Measurements from ENCODE around the gene SSH2.
"Not testable (repeated sequence)": the region's sequence is repeated elsewhere in the genome, so short reads cannot be mapped to it uniquely, and the experiment has no call there.

Gene SSH2

GRCh38 chr17:29931231-29931932 lies 1.4 kb upstream of the SSH2 start:
- DNase-seq (ENCODE audit: low read depth in 2 of 2, low spot score in 1 of 2) = peak; percentile 22 to 50

DNA sequence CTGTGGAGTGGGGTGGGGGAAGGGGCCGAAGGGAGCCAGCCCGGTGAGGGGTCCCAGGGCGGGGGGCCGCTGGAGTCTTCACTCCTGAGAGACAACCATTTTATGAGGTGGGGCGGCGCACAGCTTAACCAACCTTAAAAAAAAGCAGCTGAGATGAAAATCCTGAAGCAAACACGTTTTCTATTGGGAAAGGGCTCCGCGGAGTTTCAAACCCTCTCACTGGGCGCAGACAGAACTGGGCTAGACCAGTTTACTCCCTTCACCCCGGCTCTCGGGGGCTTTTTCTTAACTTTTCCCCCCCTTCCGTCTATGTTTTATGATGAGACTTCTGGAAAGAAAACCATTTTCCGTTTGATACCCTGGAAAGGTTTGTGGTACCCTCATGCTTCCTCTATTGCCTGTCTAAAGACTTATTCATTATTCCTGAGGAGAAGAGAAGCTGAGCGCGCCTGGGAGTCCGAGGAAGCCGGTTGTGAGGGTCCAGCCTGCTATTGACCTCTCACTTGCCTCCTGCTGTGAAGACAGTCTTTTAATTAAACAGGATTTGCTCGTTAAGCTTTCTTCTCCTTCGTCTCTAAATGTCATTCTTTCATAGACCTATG lies 482 bp upstream of the SSH2 start:
- DNase-seq (ENCODE audit: low read depth in 2 of 2, low spot score in 1 of 2) = no peak

DNA sequence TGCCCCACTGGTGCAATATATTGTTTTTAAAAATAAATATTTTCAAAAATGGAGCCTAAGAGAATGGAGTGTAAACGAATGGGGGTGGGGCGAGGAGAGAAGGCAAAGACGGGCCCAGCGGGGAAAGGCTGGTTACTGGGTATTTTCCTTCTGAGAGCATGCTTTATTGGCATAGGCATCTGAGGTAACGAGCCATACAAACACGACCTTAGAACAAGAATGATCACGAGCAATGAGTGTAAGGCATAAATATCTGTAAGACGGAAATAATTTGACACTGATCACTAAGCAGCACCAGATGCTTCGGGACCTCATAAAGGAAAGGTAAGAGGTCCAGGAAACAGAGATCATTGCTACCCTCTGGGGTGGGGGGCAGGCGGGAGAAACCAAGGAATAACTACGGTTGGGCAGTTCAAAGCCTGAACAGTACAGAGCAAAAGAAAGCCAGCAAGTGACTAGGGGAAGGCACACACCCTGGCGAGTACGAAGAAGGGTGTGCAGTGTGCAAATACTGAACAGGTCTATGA lies 959 bp downstream of the SSH2 start:
- DNase-seq (ENCODE audit: low read depth in 2 of 2, low spot score in 1 of 2) = no peak

DNA sequence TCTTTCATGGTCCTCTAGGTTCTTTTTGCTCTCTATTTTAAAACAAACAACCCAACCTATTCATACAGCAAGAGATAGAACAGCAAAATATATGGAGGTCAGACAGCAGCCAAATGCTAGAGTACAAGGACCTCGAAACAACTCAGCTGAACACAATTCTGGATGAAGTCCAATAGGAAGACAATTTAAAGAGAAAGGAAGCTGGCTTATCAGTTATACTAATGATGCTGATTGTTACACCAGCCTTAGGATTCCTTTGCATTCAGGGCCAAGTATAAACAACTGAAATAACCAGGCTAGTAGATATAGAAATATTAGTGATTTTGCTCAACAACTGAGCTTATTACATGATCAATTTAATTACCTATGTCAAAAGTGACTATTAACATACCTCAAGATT lies 2.5 kb downstream of the SSH2 start:
- DNase-seq (ENCODE audit: low read depth in 2 of 2, low spot score in 1 of 2) = no peak

DNA sequence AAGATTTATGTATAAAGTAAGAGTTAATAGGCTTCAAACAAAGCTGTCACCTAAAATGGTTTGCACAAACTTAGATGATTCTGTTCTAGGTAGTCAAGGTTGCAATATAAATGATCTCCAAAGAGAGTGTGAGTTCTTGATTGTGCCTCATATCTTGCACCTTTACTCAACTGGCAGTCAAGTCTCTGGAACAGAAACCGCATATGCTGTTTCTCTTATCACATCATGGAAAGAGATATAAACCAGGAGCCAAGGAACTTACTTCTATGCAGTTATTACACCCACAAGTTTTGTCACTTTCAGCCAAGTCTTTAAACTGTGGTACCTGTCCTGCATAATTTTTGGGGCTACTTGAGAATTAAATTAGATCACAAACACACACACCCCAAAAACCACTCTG lies 5.2 kb downstream of the SSH2 start:
- no peak for DNase-seq (ENCODE audit: low read depth in 2 of 2, low spot score in 1 of 2)

- DNase-seq (ENCODE audit: low read depth in 2 of 2, low spot score in 1 of 2) = no peak
These were observed 10.8 kb downstream of the SSH2 start for GRCh38 chr17:29918922-29919856.

- DNase-seq (ENCODE audit: low read depth in 2 of 2, low spot score in 1 of 2) = no peak
These were observed 12.0 kb downstream of the SSH2 start for GRCh38 chr17:29918016-29918415.

DNA sequence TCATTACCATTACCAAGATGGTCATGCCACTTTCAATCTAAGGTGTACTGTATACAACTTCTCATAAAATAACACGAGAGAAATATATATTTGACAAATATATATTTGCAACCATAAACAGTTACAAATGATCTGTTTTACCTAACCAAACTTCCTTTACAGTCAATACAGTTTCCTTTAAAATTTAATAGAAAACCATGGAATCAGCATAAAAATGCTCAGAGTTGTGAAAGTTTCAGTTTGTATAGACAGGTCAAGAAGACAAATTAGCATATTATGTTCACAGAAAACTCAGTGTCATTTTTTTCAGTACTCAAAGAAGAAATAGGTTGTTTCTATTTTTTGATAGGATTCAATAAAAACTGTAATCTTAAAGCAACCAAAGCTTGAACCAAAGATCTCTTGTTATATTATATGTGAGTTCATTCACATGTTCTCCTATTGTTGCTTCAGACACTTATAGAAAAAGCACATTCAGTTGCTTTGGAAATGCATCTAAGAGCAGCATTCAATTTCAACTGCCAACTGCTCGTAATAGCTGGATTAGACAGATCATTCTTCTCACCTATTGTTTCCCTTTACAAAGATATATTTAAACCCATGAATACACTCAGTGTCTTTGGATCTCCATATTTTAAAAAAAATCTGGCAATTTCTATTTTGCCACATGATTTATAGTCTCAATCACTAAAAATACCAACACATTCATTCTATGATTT lies 15.1 kb downstream of the SSH2 start:
- no peak for DNase-seq (ENCODE audit: low read depth in 2 of 2, low spot score in 1 of 2)

- no peak for DNase-seq (ENCODE audit: low read depth in 2 of 2, low spot score in 1 of 2)
These were observed 18.3 kb downstream of the SSH2 start for GRCh38 chr17:29911641-29912177.

- DNase-seq (ENCODE audit: low read depth in 2 of 2, low spot score in 1 of 2) = no peak
These were observed 20.6 kb downstream of the SSH2 start for GRCh38 chr17:29909236-29910003.

DNA sequence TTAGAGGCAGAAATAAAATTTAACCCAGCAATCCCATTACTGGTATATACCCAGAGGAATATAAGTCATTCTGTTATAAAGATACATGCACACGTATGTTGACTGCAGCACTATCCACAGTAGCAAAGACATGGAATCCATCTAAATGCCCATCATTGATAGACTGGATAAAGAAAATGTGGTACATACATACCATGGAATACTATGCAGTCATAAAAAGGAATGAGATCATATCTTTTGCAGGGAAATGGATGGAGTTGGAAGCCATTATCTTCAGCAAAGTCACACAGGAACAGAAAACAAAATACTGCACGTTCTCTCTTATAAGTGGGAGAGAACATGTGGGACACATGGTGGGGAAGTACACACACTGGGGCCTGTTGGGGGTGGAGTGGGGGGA lies 23.1 kb downstream of the SSH2 start:
- no peak for DNase-seq (ENCODE audit: low read depth in 2 of 2, low spot score in 1 of 2)

- no peak for DNase-seq (ENCODE audit: low read depth in 2 of 2, low spot score in 1 of 2)
These were observed 24.2 kb downstream of the SSH2 start for GRCh38 chr17:29905879-29906167.

DNA sequence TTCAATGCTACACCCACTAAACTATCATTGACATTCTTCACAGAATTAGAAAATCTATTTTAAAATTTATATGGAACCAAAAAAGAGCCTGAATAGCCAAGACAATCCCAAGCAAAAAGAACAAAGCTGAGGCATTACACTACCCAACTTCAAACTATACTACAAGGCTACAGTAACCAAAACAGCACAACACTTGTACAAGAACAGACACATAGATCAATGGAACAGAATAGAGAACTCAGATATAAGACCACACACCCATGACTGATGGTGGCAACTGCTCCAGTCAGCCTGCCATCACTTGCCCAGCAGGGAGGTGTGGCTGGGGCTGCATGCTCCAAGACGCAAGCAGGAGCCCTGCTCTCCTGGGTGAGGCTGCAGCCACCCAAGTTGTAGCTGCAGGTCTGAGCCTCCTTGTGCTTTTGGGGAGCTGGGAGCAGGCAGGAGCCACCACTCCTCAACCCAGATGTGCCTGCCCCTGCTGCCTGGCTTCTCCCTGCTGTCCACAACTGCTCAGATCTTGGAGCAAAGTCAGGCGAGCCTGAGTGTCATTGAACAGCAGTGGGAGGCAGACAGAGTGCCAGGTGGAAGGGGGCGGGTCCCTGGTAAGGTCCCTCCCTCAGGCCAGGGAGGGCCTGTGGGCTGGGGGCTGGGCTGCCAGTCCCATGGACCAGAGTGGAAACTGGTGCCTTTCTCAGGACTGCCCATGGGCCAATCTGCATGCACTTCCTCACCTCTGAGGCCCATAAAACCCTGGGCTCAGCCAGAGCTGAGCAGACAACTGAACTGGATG lies 24.7 kb downstream of the SSH2 start:
- DNase-seq (ENCODE audit: low read depth in 2 of 2, low spot score in 1 of 2) = no peak

DNA sequence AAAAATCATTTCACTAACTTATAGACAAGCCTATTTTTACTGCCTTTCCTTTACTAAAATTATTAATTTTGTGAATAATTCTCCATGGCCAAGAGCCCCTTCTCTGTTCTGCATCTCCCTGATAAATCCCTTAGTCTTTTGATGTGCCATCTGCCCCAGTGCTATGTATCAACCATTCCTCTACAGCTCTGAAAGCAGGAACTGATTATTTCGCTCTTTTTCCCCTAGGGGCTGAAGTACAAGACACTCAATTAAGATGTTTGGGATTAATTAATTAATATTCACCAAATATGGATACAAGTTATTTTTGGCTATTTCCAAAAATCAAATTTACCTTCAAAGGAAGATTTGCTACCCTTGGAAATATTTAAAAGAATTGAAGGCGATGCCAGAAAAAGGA lies 26.6 kb downstream of the SSH2 start:
- no peak for DNase-seq (ENCODE audit: low read depth in 2 of 2, low spot score in 1 of 2)

GRCh38 chr17:29897136-29897535 lies 32.9 kb downstream of the SSH2 start:
- not testable (repeated sequence) for DNase-seq (ENCODE audit: low read depth in 2 of 2, low spot score in 1 of 2)

- DNase-seq (ENCODE audit: low read depth in 2 of 2, low spot score in 1 of 2) = no peak
These were observed 37.8 kb downstream of the SSH2 start for GRCh38 chr17:29892201-29892600.

DNA sequence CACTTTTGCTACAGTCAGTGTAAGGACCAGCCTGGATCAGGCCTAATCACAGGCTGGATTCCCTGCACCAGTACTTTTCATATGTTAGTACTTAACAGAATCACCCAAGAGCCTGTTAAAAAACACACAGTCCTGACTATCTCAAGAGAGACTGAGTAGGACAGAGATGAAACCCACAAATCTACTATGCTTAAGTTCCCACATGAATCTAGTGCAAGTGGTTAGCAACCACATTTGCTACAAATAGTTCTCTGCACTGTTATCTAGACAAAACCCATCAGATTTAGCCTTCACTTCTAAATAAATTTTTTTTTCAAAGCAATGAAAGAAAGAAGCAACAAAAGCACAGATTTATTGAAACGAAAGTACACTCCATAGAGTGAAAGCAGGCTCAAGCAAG lies 38.9 kb downstream of the SSH2 start:
- DNase-seq (ENCODE audit: low read depth in 2 of 2, low spot score in 1 of 2) = no peak

- DNase-seq (ENCODE audit: low read depth in 2 of 2, low spot score in 1 of 2) = no peak
These were observed 44.9 kb downstream of the SSH2 start for GRCh38 chr17:29885031-29885640.

DNA sequence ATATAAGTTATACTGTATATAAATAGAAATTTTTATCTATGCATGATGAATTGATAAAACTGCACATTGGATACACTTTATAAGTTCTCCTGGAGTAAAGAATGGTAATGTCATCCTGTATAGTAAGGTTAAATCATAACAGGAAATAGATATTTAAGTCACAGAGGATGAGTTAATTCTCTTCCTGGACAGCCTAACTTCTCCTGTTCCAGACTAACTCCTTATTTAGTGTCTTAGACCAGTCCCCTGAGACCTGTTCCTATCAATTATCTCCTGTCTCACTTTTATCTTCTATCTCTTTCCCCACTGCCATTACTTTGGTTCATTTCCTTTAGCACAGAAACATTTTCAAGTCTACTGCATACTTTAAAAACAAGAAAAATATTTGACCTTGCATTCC lies 46.5 kb downstream of the SSH2 start:
- no peak for DNase-seq (ENCODE audit: low read depth in 2 of 2, low spot score in 1 of 2)

All from stimulated activated CD8-positive, alpha-beta memory T cell treated with anti-CD3 and anti-CD28 coated beads, Interleukin-4, amount 100 ng/mL, for 1 hour (primary cell).